ENCODE measurements around the gene BAG2. TPM values are rescaled to one million over a fixed set of nuclear protein-coding genes. Genes with fewer than 3 reads are reported as not detected.

Gene BAG2
- total and polyA plus RNA-seq, 2 of the 13 experiments (the other 11 are each of a cell fraction or from before 2014, with no cell fraction given), result 5.7 to 15.1 TPM

- TF ChIP-seq PRDM10 (CRISPR knock-in tag; IDR thresholded peaks at IDR 0.05; ENCODE audit: low read depth) (no peak), NFYC (CRISPR knock-in tag; IDR thresholded peaks at IDR 0.05) (no peak), FOSL2 (CRISPR knock-in tag; IDR thresholded peaks at IDR 0.05) (peak; percentile 72), ZNF773 (CRISPR knock-in tag; IDR thresholded peaks at IDR 0.05; ENCODE audit: borderline replicate concordance) (no peak), ADNP (CRISPR knock-in tag; IDR thresholded peaks at IDR 0.05) (no peak), FOXM1 (CRISPR knock-in tag; IDR thresholded peaks at IDR 0.05) (no peak), SP5 (CRISPR knock-in tag; IDR thresholded peaks at IDR 0.05; ENCODE audit: borderline replicate concordance, low read depth) (no peak), ZBTB42 (CRISPR knock-in tag; IDR thresholded peaks at IDR 0.05) (no peak), ZNF264 (CRISPR knock-in tag; IDR thresholded peaks at IDR 0.05) (peak; percentile 6; the same call in 1 of the 2 replicates), JUN (CRISPR knock-in tag; IDR thresholded peaks at IDR 0.05) (no peak), GLI4 (CRISPR knock-in tag; IDR thresholded peaks at IDR 0.05; ENCODE audit: borderline replicate concordance) (0 out of 2 replicates have a peak, but pooled peaks have one; percentile 29), MAFK (conservative IDR thresholded peaks at IDR 0.05 in 1 of 2, IDR thresholded peaks at IDR 0.05 in 1 of 2; ENCODE audit: low read length in 2 of 2) (0 out of 4 replicates have a peak, but pooled peaks of 1 of the 2 experiments have one; percentile 34), SIN3A (IDR thresholded peaks at IDR 0.05; ENCODE audit: borderline replicate concordance, low read depth, low read length) (no peak), GATAD2A (CRISPR knock-in tag; IDR thresholded peaks at IDR 0.05) (peak; percentile 44), ZNF3 (CRISPR knock-in tag; IDR thresholded peaks at IDR 0.05) (no peak), ZNF781 (CRISPR knock-in tag; IDR thresholded peaks at IDR 0.05; ENCODE audit: borderline replicate concordance, not compliant biosample characterization) (no peak), ASH2L (IDR thresholded peaks at IDR 0.05; ENCODE audit: insufficient read length, low read depth, low read length) (peak; percentile 46), DMAP1 (CRISPR knock-in tag; IDR thresholded peaks at IDR 0.05) (peak; percentile 39; the same call in 1 of the 2 replicates), POLR2A (IDR thresholded peaks at IDR 0.05; ENCODE audit: insufficient read depth in 1 of 2, low read depth in 2 of 2, low read length in 2 of 2) (peak in 1 of 2 experiments; percentile 55; a peak in 1 of 4 replicates), TGIF2 (CRISPR knock-in tag; IDR thresholded peaks at IDR 0.05) (no peak), MED13 (CRISPR knock-in tag; IDR thresholded peaks at IDR 0.05) (no peak), SMARCC2 (IDR thresholded peaks at IDR 0.05) (no peak), NFE2L2 (IDR thresholded peaks at IDR 0.05; ENCODE audit: low read length) (peak; percentile 91), TBL1XR1 (IDR thresholded peaks at IDR 0.05; ENCODE audit: borderline replicate concordance, low read length, partially characterized antibody) (no peak)
- TF ChIP-seq, protein P1, sequence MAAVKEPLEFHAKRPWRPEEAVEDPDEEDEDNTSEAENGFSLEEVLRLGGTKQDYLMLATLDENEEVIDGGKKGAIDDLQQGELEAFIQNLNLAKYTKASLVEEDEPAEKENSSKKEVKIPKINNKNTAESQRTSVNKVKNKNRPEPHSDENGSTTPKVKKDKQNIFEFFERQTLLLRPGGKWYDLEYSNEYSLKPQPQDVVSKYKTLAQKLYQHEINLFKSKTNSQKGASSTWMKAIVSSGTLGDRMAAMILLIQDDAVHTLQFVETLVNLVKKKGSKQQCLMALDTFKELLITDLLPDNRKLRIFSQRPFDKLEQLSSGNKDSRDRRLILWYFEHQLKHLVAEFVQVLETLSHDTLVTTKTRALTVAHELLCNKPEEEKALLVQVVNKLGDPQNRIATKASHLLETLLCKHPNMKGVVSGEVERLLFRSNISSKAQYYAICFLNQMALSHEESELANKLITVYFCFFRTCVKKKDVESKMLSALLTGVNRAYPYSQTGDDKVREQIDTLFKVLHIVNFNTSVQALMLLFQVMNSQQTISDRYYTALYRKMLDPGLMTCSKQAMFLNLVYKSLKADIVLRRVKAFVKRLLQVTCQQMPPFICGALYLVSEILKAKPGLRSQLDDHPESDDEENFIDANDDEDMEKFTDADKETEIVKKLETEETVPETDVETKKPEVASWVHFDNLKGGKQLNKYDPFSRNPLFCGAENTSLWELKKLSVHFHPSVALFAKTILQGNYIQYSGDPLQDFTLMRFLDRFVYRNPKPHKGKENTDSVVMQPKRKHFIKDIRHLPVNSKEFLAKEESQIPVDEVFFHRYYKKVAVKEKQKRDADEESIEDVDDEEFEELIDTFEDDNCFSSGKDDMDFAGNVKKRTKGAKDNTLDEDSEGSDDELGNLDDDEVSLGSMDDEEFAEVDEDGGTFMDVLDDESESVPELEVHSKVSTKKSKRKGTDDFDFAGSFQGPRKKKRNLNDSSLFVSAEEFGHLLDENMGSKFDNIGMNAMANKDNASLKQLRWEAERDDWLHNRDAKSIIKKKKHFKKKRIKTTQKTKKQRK (IDR thresholded peaks at IDR 0.05; ENCODE audit: low read length), result no peak
Measured at GRCh38 chr6:57173886-57174510, 1.9 kb downstream of the BAG2 start (continued).

Measured in HepG2 (cell line).